GM12874 (cell line): ENCODE measurements around the gene NAV2.
A peak's percentile ranks its signal among the peaks of the same experiment; 100 is the strongest.

Source experiments
- TF ChIP-seq, protein P1 (sequence below): IDR thresholded peaks from 2 replicates; pipeline ENCODE4 v1.5.1; 2011; ENCODE audit warnings: low read depth, mild to moderate bottlenecking, control low read depth, low read length, moderate library complexity; ENCODE audit not compliant: insufficient read depth

Gene NAV2

GRCh38 chr11:19903620-19904069, 191.0 kb downstream of the NAV2 start:
- TF ChIP-seq, protein P1, sequence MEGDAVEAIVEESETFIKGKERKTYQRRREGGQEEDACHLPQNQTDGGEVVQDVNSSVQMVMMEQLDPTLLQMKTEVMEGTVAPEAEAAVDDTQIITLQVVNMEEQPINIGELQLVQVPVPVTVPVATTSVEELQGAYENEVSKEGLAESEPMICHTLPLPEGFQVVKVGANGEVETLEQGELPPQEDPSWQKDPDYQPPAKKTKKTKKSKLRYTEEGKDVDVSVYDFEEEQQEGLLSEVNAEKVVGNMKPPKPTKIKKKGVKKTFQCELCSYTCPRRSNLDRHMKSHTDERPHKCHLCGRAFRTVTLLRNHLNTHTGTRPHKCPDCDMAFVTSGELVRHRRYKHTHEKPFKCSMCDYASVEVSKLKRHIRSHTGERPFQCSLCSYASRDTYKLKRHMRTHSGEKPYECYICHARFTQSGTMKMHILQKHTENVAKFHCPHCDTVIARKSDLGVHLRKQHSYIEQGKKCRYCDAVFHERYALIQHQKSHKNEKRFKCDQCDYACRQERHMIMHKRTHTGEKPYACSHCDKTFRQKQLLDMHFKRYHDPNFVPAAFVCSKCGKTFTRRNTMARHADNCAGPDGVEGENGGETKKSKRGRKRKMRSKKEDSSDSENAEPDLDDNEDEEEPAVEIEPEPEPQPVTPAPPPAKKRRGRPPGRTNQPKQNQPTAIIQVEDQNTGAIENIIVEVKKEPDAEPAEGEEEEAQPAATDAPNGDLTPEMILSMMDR = peak; percentile 67

GRCh38 chr11:19905280-19905853, 192.7 kb downstream of the NAV2 start:
- TF ChIP-seq, protein P1 = peak; percentile 25; the same call in 1 of the 2 replicates

- TF ChIP-seq, protein P1 = no peak
Measured at GRCh38 chr11:19906126-19906525, 193.5 kb downstream of the NAV2 start.

GRCh38 chr11:19907008-19907579, 194.5 kb downstream of the NAV2 start:
- TF ChIP-seq, protein P1 = no peak

DNA sequence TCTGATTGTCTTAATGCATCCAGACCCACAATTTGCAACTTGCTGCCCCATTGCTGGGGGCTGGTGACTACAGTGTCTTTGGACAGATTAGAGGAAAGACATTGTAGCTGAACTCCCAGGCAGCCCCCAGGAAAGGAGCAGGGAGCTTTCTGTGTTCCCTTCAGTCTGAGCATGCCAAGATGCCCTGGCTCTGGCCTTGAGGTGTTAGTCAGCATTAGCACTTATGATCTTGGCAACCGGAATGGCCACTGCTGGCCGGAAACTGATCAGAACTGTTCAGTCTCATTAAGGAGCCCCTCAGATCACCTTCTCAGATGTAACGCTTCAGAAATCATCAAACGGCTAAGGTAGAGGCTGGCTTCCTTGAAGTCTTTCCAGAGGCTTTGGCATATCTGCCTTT, 195.2 kb downstream of the NAV2 start:
- TF ChIP-seq, protein P1 = no peak

DNA sequence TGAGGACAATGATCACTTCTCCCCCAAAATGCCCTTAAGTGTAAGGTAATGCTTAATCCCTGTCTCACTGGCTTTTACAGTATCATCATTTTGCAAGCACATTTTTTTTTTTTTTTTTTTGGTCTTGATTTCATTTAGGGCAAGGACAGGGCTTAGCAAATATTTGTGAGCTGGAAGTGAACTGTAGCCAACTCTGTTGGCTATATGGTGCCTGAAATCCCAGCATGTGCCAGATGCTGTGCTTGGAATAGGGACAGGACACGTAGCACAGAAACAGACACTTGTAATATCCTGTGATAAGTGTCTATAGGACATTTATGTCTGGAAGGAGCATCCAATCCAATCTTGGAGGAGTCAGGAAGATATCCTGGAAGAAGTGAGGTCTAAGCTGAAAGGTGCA, 198.3 kb downstream of the NAV2 start:
- TF ChIP-seq, protein P1 = no peak

DNA sequence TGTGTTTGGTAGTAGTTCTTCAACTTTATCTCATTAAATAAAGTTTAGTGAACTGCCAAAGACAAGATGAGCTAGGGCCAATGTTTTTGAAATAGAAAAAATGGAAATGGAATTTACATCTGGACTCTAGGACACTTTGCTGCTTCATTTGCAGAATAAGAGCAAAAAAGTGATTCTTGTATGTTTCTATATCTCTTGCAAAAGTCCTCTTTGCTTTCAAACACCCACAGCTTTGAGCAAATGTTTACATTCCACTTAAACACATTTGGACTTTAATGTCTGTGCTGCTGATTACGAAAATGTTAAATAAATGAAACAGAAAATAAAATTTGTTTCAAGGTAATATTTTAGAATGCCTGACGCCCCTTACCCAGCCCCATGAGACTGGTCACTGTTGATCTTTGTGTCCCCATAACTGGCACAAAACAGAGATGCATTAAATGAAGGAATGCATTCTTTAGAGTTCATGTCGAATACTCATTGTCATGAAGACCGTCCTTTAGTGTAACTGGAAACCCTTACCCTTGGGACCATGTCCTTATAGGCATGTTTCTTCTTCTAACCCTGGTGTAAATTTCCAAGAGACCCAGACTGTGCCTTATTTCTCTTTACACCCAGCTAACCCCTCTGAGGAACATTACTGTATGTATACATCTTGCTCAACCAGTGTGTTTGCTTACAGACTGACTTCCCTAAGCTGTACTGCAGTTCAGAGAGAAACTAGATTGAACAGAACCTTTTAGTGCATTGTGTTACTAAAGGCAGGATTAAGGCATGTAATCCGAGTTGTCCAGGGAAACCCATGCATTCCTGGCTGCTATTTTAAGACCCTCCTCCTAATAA, 199.7 kb downstream of the NAV2 start:
- TF ChIP-seq, protein P1 = no peak
